SJCRH30 (cell line): ENCODE data around the gene RNF32. TPM values are rescaled to one million over a fixed set of nuclear protein-coding genes. Genes with fewer than 3 reads are reported as not detected.
"Not testable (repeated sequence)": the region's sequence is repeated elsewhere in the genome, so short reads cannot be mapped to it uniquely, and the experiment has no call there.

Experiments used
- DNase-seq, 2 experiments: peaks; one replicate each; pipeline ENCODE4 v3.0.0-alpha.2; 2015 to 2020
- H3K27ac ChIP-seq: fragments of 250-450 bp; sonication (Bioruptor Pico); 2 replicates; pipeline ENCODE4 v1.5.1; 2020; ENCODE audit warnings: mild to moderate bottlenecking, moderate library complexity
- H3K27me3 ChIP-seq: fragments of 250-450 bp; sonication (Bioruptor Pico); 2 replicates; pipeline ENCODE4 v1.5.1; 2020; ENCODE audit warnings: mild to moderate bottlenecking, moderate library complexity
- H3K36me3 ChIP-seq: fragments of 250-450 bp; sonication (Bioruptor Pico); 2 replicates; pipeline ENCODE4 v1.5.1; 2020; ENCODE audit warnings: mild to moderate bottlenecking, moderate library complexity
- H3K4me1 ChIP-seq: fragments of 250-450 bp; sonication (Bioruptor Pico); 2 replicates; pipeline ENCODE4 v1.5.1; 2020; ENCODE audit warnings: mild to moderate bottlenecking, moderate library complexity
- H3K4me3 ChIP-seq: fragments of 250-450 bp; sonication (Bioruptor Pico); 2 replicates; pipeline ENCODE4 v1.5.1; 2020; ENCODE audit warnings: mild to moderate bottlenecking, moderate library complexity
- H3K9me3 ChIP-seq: fragments of 250-450 bp; sonication (Bioruptor Pico); replicated peaks from 2 replicates; pipeline ENCODE4 v1.5.1; 2020; ENCODE audit warnings: mild to moderate bottlenecking, moderate library complexity
- total RNA-seq: library from RNA; depleted of rRNA; stranded (reverse); fragments of >200 nt; shearing (Covaris generic); gene quantifications from 2 replicates; pipeline ENCODE4 v1.2.3, GENCODE V29; 2014

Gene RNF32
- total RNA-seq, 1 experiment from 2014 or later, result 0.97 TPM

DNA sequence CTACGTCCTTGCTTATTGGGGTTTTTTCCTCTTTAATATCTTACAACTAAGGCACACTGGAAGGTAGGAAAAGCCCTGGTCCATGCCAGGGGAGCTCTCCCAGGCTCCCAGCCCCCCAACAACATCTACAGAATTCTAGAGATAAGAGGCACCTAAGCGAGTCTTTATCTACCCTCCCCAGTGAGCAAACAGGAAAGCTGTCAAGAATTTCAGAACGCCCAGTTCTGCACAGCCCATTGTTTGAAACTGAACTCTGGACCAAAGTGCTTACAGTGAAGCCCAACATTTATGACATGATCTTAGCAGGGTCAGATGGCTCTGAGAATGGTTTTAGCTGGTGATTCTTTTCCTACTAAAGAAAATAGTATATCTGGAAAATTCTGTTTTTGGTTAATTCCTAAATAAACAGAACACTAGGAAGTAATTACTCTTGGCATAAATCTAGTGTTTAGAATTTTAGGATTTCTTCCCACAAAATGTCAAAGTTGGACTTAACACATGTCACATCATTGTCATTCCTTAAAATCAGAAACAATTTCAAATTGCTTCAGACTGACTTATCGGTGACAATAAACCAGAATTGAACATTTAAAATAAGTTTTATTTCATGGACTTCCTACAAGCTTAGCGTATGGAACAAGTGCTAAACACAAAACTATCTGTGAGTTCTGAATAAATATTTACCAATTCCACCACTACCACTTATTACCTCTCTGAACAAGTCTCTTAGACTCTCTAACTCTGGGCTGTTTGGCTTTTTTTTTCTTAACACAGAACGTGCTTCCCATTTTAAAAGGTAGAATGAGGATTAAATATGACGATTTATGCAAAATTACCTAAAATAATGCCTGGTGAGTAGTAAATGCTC lies 31.3 kb upstream of the RNF32 start:
- Histone ChIP-seq H3K9me3 (no peaks in the 10 kb centered on the region), H3K27ac (no peak overlapping the region), H3K4me1 (no peaks in the 10 kb centered on the region), H3K4me3 (no peak overlapping the region), H3K36me3 (no peaks in the 10 kb centered on the region), H3K27me3 (peaks cover 25% of the 10 kb centered on the region; the same call in 1 of the 2 replicates)
- no peak for DNase-seq

DNA sequence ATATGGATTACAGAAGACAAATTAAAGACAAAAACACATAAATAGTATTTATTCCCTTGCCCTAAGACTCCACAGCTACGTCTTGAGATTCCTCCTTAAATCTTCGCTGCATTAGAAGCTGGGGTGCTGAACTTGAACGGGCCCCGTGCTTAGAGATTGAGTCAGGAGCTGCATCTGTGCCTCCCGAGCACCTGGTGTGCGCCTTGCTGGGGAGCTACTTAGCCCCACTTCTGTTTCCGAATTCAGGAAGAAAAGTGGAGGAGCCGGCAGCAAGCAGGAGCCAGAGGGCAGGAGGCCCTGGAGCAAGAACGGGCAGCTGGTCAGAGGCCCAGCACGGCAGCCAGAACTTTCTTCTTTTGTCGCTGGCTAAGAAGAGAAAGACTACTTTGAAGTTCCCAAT lies 30.4 kb upstream of the RNF32 start:
- H3K36me3 ChIP-seq, result no peaks in the 10 kb centered on the region
- H3K9me3 ChIP-seq, result no peaks in the 10 kb centered on the region
- no peak overlapping the region for H3K4me3 ChIP-seq
- H3K27me3 ChIP-seq, result peaks cover 29% of the 10 kb centered on the region; the same call in 1 of the 2 replicates
- no peak for DNase-seq
- no peaks in the 10 kb centered on the region for H3K4me1 ChIP-seq
- H3K27ac ChIP-seq, result no peak overlapping the region

DNA sequence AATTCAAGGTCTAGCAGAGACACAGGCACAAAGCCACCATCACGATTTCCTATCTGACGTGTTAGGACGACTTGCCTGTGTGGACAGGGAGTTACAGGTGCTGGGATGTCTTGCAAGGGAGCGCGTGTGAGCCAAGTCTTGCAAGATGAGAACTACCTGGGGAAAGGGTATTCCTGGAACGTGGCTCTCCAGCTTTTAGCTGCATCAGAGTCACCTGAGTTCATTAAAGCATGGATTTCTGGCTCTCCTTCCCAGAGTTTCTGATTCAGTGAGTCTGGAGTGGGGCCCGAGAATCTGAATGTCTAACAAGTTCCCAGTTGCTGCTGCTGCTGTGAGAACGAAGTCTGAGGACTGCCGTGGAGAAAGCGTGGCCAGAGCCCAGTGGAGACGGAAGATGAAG lies 30.0 kb upstream of the RNF32 start:
- H3K27me3 ChIP-seq, result peaks cover 32% of the 10 kb centered on the region; the same call in 1 of the 2 replicates
- H3K4me1 ChIP-seq, result no peaks in the 10 kb centered on the region
- no peak for DNase-seq
- no peaks in the 10 kb centered on the region for H3K36me3 ChIP-seq
- no peaks in the 10 kb centered on the region for H3K9me3 ChIP-seq
- H3K27ac ChIP-seq, result no peak overlapping the region
- H3K4me3 ChIP-seq, result no peak overlapping the region

DNA sequence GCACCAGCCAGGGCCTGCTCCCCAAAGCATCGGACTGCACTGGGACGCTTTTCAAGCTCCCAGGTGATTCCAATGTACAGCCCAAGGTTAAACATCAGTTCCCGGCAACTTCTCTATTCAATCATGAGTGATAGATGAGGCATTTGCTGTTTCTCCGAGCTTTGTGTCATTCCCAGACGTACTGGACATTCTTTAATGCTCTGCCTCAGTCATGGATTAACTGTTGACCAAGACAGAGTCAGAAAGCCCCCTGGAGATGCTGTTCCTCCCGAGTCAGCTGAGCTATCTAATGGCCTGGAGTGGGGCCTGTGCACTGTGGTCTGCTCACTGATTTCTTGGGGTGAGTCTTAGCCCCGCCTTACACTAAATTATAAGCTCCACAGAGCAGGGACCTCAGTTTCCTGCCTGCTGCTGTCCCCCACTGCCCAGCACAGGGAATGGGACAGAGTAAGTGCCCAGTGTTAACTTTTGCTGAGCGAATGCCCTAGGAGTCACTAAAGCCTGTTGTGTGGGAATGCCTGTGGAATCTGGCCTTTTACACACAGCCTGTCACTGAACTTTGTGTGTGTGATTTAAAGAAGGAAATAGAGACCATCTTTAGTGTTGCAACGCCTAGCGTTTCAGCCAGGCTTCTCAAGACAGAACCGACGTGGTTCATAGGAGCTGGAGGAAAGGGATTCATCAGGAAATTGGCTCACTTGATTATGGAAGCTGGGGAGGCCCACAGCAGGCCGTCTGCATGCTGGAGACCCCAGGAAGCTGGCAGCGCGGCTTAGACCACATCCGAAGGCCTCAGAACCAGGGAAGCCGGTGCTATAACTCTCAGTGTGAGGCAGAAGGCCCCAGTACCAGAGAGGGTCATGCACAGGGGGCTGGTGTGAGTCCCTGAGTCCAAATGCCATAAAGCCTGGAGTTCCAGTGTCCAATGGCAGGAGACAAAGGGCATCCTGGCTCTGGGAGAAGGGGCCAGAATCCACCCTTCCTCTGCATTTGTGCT lies 29.3 kb upstream of the RNF32 start:
- no peaks in the 10 kb centered on the region for H3K36me3 ChIP-seq
- H3K27ac ChIP-seq, result no peak overlapping the region
- no peak overlapping the region for H3K4me3 ChIP-seq
- no peak for DNase-seq
- H3K27me3 ChIP-seq, result peaks cover 29% of the 10 kb centered on the region; the same call in 1 of the 2 replicates
- no peaks in the 10 kb centered on the region for H3K9me3 ChIP-seq
- no peaks in the 10 kb centered on the region for H3K4me1 ChIP-seq

DNA sequence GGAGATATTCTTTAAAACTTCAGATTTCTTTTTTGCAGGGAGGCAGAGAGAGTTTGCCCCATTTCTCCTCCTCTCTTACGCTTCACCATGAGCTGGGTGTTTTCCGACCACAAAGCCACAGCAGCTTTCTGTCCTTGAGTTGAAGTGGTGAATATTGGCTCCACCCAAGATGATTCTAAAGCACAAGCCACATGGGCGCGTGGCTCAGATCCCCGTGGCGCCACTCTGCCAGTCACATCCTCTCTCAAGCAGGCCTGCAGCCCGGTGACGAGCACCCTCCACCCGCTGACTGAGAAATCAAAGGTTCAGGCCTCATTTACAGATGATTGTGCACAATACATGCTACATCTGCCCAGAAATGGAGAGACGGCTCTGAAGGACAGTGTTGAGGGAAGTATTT lies 27.6 kb upstream of the RNF32 start:
- Histone ChIP-seq H3K27me3 (peaks cover 29% of the 10 kb centered on the region; the same call in 1 of the 2 replicates), H3K36me3 (no peaks in the 10 kb centered on the region), H3K27ac (no peak overlapping the region), H3K9me3 (no peaks in the 10 kb centered on the region), H3K4me1 (no peaks in the 10 kb centered on the region), H3K4me3 (no peak overlapping the region)
- DNase-seq, result no peak

DNA sequence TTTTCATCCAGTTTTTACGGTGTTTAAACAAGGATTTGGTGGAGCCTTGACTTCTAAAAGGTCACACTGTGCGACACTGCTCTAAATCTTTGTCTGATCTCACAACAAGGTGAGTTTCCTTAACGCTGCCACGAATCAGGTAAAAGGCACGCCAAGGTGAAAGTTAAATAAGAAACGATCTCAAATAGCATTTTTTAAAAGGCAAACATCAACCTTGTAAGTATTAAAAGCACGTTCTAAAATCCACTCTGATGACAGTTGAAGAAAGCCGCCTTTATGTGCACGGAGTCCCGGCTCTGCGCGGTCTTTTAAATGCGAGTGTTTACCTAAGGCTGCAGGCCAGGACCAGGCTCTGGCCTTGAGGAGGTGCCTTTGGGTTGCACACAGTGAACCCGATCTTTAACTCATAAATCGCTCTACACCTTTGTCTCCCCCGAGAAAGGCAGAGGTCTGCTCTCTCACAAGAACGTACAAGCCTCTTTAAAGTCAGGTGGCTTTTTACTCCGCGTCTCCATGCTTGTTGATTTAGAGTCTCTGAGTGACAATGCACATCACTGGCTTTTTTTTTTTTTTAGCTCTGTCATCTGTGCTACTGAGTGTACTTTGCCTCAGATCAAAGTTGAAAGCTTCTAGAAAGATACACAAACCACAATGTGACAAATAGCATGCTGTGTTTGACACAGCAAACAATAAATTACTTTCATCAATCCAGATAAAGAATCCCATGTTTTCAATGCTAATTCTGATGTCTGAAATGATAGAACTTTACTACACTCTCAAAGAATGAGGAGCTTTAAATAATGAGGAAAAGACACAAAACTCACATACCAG lies 25.9 kb upstream of the RNF32 start:
- DNase-seq, result no peak
- Histone ChIP-seq H3K9me3 (no peaks in the 10 kb centered on the region), H3K27ac (no peak overlapping the region), H3K4me3 (no peak overlapping the region), H3K4me1 (no peaks in the 10 kb centered on the region), H3K27me3 (peaks cover 26% of the 10 kb centered on the region; the same call in 1 of the 2 replicates), H3K36me3 (no peaks in the 10 kb centered on the region)

DNA sequence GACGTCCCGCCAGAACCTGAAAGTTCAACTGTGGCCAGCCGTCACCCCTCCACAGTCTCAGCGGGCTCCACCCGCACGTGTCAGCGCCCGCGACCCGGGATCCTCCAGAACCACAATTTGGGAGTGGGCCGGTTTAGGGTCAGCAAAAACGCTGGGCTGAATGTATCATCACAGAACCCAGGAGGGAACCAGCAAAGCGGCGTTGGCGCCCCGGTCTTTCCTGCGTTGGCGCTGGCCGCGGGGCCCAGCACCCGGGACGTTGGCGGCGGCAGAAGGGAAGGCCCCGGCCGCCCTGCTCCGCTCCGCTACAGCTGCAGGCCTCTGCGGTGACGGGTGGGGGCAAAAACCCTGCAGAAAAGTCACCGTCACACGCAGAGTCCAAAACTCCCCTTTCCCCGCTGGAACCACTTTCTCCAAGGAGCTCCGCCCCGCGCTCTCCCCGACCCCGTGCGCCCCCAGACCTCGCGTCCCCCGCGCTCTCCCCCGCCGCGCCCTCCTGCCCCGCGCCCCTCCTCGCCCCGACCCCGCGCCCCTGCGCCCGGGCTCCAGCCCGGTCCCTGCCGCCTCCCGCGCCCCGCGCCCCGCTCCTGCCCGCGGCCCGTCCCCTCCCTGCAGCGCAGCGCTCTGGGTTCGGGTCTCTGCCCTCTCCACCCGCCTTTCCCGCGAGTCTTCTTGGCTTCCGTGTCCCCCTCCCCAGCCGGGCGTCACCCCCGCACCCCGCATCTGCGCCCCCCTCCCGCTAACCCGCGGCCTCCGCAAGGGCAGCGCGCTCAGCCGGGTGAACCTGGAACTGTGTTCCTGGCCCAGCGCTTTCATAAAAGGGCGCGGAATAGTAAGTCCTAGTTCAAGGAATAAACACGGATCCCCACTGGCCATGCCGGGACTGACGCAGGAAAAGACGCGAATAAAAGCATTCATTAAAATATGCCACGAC lies 24.0 kb upstream of the RNF32 start:
- no peak overlapping the region for H3K27ac ChIP-seq
- H3K4me1 ChIP-seq, result no peaks in the 10 kb centered on the region
- DNase-seq, result no peak
- no peaks in the 10 kb centered on the region for H3K36me3 ChIP-seq
- H3K9me3 ChIP-seq, result no peaks in the 10 kb centered on the region
- no peak overlapping the region for H3K4me3 ChIP-seq
- H3K27me3 ChIP-seq, result peaks cover 19% of the 10 kb centered on the region; the same call in 1 of the 2 replicates

DNA sequence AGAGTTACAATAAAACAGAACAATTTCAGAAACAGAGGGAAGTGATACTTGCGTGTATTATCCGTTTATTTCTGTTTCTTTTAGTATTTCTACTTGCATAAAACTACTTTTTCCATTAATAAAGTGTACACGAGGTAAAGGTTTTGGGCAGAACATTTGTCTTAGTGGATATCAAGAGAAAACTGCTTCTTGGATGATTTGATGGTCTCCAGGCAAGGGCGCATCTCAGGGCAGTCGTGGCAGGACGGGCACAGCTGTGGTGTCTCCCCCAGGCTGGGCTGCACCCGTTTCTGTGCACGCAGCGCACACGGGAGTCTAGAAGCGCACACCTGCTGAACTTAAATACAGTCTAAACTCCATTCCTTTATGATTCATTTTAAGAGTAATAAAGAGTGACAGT lies 23.4 kb upstream of the RNF32 start:
- Histone ChIP-seq H3K36me3 (no peaks in the 10 kb centered on the region), H3K4me1 (no peaks in the 10 kb centered on the region), H3K27ac (no peak overlapping the region), H3K4me3 (no peak overlapping the region), H3K27me3 (peaks cover 17% of the 10 kb centered on the region; the same call in 1 of the 2 replicates), H3K9me3 (no peaks in the 10 kb centered on the region)
- no peak for DNase-seq

- H3K4me3 ChIP-seq, result no peak overlapping the region
- no peaks in the 10 kb centered on the region for H3K4me1 ChIP-seq
- H3K27ac ChIP-seq, result no peak overlapping the region
- no peaks in the 10 kb centered on the region for H3K9me3 ChIP-seq
- DNase-seq, result no peak
- H3K36me3 ChIP-seq, result no peaks in the 10 kb centered on the region
- peaks cover 12% of the 10 kb centered on the region; the same call in 1 of the 2 replicates for H3K27me3 ChIP-seq
These were observed 22.3 kb upstream of the RNF32 start for GRCh38 chr7:156618078-156618779.

- Histone ChIP-seq H3K9me3 (no peaks in the 10 kb centered on the region), H3K27ac (no peak overlapping the region), H3K27me3 (peaks cover 12% of the 10 kb centered on the region; the same call in 1 of the 2 replicates), H3K4me3 (no peak overlapping the region), H3K4me1 (no peaks in the 10 kb centered on the region), H3K36me3 (no peaks in the 10 kb centered on the region)
- no peak for DNase-seq
These were observed 21.7 kb upstream of the RNF32 start for GRCh38 chr7:156618780-156619367.

GRCh38 chr7:156619488-156620290 lies 20.9 kb upstream of the RNF32 start:
- not testable (repeated sequence) for H3K9me3 ChIP-seq, H3K36me3 ChIP-seq, H3K27me3 ChIP-seq, H3K4me1 ChIP-seq, H3K4me3 ChIP-seq, DNase-seq, H3K27ac ChIP-seq

GRCh38 chr7:156620291-156620675 lies 20.3 kb upstream of the RNF32 start:
- no peak for DNase-seq
- Histone ChIP-seq H3K4me1 (no peaks in the 10 kb centered on the region), H3K36me3 (no peaks in the 10 kb centered on the region), H3K27me3 (peaks cover 11% of the 10 kb centered on the region; the same call in 1 of the 2 replicates), H3K27ac (no peak overlapping the region), H3K9me3 (no peaks in the 10 kb centered on the region), H3K4me3 (no peak overlapping the region)
